ENCODE measurements around the gene ACSS2.

DNA sequence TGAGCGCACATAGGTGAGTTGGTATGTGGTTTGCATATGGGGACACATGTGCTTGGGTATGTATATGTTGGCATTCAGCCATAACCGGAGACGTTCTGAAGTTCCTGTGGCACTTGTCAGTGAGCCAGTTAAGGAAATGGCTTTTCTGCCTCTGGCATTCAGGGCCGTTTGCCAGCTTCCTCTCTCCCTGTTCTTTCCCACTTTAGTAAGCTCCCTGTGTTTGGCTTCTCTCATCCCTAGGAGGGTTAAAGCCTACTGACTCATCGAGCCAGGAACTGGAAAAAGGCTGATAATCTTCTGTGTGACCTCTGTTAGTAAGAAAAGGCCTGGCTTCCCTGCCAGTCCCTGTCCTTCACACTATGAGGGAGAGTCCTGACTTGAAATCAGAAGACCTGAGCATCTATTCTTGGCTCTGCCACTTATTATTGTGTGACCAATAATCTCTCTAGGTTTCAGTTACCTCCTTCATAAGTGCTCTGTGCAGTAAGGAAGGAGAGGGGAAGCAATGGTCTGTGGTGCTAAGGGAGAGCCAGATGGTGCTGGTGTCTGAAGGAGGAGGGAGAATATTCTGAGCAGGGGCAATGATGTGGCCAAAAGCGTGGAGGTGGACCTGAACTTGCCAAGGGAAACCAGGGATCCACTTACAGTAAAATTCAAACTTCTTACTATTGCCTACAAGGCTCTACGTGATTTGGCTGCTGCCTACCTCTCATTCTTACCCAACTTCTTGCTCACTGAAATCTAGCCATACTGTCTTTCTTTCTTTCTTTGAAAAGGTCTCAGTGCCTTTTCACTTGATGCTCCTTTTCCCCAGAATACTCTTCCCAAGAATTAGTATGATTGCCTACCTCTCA, 31.4 kb downstream of the ACSS2 start:
- TF ChIP-seq SIN3A (IDR thresholded peaks at IDR 0.05; ENCODE audit: borderline replicate concordance, insufficient read depth, low read depth, low read length) (no peak), POLR2AphosphoS5 (IDR thresholded peaks at IDR 0.05; ENCODE audit: low read depth, low read length) (no peak)
- TF ChIP-seq, protein P1, sequence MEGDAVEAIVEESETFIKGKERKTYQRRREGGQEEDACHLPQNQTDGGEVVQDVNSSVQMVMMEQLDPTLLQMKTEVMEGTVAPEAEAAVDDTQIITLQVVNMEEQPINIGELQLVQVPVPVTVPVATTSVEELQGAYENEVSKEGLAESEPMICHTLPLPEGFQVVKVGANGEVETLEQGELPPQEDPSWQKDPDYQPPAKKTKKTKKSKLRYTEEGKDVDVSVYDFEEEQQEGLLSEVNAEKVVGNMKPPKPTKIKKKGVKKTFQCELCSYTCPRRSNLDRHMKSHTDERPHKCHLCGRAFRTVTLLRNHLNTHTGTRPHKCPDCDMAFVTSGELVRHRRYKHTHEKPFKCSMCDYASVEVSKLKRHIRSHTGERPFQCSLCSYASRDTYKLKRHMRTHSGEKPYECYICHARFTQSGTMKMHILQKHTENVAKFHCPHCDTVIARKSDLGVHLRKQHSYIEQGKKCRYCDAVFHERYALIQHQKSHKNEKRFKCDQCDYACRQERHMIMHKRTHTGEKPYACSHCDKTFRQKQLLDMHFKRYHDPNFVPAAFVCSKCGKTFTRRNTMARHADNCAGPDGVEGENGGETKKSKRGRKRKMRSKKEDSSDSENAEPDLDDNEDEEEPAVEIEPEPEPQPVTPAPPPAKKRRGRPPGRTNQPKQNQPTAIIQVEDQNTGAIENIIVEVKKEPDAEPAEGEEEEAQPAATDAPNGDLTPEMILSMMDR (IDR thresholded peaks at IDR 0.05) = no peak
- TF ChIP-seq, protein P2, sequence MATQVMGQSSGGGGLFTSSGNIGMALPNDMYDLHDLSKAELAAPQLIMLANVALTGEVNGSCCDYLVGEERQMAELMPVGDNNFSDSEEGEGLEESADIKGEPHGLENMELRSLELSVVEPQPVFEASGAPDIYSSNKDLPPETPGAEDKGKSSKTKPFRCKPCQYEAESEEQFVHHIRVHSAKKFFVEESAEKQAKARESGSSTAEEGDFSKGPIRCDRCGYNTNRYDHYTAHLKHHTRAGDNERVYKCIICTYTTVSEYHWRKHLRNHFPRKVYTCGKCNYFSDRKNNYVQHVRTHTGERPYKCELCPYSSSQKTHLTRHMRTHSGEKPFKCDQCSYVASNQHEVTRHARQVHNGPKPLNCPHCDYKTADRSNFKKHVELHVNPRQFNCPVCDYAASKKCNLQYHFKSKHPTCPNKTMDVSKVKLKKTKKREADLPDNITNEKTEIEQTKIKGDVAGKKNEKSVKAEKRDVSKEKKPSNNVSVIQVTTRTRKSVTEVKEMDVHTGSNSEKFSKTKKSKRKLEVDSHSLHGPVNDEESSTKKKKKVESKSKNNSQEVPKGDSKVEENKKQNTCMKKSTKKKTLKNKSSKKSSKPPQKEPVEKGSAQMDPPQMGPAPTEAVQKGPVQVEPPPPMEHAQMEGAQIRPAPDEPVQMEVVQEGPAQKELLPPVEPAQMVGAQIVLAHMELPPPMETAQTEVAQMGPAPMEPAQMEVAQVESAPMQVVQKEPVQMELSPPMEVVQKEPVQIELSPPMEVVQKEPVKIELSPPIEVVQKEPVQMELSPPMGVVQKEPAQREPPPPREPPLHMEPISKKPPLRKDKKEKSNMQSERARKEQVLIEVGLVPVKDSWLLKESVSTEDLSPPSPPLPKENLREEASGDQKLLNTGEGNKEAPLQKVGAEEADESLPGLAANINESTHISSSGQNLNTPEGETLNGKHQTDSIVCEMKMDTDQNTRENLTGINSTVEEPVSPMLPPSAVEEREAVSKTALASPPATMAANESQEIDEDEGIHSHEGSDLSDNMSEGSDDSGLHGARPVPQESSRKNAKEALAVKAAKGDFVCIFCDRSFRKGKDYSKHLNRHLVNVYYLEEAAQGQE (IDR thresholded peaks at IDR 0.05; ENCODE audit: insufficient read depth in 1 of 2, low read depth in 2 of 2, low read length in 1 of 2) = no peak
